DMS153 treated with DMSO at 0.1 percent for 48 hours (cell line): ENCODE measurements around the gene PTPN4.

ENCODE experiments used
- DNase-seq: peaks from one replicate; lab custom pipeline; 2025; ENCODE audit not compliant: unreplicated experiment; lab: John Stamatoyannopoulos, UW

Gene PTPN4

DNA sequence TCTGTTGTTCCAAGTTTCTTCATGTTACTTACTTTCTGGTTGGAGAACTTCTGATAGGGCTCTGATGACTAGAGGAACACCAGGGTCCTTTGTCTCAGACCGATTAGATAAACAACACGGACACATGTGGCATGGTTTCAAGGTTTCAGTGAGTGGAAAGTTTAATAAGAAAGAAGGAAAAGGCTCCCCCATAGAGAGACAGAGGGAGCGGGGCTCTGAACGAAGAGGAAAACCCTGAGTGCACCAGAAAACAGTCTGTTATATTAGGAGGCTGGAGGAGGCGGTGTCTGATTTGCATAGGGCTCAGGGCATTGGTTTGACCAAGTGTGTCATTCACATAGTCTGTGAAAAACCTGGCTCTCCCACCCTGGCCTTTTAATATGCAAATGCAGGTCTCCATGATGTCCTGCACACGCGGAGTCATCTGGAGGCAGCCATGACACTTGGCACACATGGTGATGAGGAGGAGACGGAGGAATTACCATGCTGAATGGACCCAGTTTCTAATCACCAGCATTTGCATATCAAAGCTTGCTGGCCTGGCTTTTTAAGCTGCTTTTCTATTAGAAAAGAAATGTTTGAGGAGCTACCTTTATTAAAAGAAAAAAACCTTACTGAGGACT lies 94.2 kb downstream of the PTPN4 start:
- DNase-seq = no peak

DNA sequence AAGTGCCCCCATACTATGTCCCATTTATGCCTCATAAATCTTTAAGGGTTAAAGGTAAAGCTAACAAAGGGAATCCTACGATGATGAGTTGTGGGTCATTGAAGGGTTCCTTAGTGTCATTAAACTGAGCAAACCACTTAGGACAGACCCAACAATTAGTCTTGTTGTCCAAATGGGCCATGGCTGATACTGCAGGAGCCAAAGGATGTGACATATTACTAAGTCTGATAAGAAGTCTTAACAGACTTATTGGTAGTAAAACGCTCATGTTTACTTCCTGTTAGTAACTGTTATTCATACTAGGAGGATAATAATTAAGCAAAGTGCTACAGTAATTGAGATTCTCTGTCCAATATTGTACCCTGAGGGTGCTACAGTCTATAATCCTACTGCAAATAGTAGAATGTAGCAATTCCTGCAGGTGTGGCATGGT lies 96.8 kb downstream of the PTPN4 start:
- DNase-seq = no peak

DNA sequence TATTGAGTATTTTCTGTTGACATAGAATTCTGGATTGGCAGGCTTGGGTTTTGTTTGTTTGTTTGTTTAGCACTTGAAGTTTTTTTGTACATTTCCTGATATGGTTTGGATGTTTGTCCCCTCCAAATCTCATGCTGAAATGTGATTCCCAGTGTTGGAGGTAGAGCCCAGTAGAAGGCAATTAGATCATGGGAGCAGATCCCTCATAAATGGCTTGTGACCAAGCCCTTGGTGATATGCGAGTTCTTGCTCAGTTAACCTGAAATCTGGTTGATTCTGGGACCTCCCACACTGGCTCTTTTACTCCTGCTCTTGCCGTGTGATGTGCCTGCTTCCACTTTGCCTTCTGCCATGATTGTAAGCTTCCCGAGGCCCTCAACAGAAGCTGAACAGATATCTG lies 98.0 kb downstream of the PTPN4 start:
- DNase-seq = no peak

DNA sequence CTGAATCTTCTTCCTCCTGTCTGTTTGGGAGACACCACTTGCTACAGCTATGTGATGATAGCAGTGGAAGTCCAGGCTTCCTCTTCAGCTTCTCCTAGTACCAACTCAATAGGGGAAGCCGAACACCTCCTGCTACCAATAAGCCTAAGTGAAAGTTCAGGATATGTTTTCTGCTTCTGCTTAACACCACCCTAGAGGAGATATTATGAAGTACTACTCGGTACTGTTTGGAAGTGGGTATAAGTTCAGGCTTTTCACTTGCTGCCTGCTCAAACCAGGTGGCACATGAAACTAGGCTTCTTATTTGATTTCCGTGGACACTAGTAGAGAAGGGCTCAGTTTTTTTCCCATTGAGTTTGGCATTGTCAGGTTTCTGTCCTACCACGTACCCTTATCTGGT lies 99.8 kb downstream of the PTPN4 start:
- no peak for DNase-seq

DNA sequence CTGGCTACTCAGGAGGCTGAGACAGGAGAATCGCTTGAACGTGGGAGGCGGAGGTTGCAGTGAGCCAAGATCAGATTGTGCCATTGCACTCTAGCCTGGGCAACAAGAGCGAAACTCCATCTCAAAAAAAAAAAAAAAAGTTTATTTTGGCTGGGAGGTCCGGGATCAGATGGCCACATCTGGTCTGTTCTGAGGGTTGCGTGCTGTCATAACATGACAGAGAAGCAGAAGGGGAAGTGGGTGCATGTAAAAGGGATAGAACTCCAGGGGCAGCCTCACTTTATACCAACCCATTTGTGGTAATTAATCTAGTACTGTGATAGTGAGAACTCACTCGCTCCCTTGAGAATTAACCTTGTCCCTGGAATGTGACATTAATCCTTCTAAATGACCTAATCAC lies 101.2 kb downstream of the PTPN4 start:
- DNase-seq = no peak

DNA sequence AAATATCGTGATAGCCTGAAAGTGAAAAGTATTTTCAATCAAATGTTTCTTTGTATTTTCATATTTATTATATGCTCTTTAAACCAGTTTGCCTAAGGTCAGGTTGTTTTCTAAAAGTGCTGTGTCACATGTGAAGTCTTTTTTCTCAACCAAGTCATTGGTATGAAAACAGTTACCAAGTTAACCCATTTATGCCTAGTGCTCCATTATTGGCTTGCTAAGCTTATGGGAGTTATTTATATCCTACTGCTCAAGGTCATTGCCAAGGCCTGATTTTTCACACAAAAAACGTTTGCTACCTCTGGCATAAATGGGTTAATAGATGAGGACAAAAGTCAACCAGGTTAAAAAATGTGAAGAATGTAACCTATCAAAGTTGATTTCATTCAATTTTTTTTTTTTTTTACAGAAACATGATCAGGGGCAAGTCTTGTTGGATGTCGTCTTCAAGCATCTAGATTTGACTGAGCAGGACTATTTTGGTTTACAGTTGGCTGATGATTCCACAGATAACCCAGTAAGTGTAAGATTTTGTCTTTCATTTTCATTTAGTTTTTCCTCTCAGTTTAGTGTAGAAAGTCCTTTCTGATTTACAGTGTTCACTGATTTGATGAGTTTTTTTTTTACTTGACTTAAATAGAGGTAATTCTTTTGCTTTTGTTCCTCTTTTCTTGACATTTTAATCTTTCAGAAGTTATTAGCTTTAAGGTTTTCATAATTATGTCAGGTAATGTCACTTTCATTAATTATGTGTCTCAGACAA lies 102.6 kb downstream of the PTPN4 start:
- no peak for DNase-seq

DNA sequence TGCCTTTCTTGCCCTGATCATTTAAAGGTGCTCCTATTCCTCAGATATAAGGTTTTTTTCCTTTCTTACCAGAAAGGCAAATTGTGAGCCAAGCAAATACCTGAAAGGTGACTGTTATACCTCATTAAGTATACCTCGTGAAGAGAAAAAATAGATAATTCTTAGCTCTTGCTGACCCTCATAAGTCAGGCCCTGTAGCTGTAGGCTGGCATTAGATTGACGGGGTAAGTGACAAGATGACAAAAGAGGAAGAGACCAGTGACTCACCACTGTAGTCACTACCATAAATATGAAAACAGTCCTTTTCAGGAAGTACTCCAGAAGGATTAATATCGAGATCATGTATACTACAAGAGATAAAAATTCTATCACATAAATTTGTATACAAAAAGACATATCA lies 104.6 kb downstream of the PTPN4 start:
- no peak for DNase-seq

DNA sequence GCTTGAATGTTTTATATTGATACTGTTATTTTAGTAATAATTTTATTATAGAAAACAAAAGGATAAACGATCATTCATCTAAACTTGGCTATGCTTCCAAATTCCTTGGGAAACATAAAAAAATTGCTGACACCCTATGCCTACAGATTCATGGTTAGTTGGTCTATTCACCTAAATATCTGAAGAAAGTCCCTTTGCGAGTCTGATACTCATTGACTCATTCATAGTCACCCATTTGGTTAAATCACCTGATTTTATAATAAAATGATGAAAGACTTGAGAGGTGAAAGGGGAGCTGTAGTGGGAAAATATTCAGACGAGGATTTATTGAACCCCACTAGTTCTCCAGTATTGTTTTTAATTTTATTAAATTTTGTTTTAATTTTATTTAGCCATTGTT lies 112.0 kb downstream of the PTPN4 start:
- DNase-seq = no peak

DNA sequence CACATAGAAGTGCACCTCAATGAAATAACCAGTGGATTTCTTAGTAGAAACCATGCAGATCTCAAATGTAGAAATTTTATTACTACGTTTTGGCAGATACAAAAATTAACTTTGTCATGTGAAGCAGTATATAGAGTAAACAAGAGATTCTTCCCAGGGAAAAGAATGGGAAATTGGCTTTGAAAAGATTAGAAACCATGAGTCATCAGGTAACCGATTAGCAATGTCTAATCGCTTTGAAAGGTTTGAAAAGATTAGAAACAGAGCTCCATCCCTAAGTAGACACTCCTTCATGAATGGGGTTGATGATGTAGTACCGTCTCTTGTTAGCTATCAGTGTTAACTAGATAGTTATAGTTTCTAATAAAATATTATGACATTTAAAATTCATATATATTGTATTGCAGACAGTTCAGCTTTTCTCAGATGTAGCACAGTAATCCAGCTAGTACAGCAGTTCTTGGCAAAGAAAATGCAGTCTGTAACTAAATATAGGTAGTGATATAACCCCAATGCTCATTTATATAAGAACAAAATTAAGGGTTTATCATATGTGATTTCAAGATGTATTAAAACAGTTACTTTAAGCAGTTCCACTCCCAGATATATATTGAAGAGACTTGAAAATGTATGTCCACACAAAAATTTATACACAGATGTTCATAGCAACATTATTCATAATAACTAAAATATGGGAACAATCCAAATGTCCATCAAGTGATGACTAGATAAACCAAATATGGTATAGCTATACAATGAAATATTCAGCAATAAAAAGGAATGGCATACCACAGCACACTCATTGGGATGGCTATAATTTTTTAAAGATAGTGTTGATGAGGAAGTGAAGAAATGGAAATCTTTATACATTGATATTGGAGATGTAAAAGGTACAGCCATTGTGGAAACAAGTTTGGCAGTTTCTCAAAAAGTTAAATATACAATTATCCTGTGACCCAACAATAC lies 113.9 kb downstream of the PTPN4 start:
- DNase-seq = no peak

DNA sequence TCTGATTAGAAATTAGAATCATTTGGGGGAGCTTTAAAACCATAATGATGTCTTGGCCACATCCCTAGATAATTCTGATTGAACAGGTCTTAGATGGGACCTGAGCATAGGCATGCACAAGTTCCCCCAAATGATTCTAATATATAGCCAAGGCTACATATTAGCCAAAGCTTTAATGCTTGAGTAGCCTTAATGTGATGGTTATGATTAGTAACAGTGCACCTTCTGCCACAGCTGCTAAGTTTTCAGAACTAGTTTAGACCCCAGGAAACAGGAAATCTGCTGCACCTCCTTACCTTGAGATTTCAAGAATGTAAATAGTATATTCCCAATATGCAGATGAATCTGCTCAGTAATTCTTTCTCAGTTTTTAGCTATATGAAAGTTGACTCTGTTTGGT lies 119.8 kb downstream of the PTPN4 start:
- DNase-seq = no peak

DNA sequence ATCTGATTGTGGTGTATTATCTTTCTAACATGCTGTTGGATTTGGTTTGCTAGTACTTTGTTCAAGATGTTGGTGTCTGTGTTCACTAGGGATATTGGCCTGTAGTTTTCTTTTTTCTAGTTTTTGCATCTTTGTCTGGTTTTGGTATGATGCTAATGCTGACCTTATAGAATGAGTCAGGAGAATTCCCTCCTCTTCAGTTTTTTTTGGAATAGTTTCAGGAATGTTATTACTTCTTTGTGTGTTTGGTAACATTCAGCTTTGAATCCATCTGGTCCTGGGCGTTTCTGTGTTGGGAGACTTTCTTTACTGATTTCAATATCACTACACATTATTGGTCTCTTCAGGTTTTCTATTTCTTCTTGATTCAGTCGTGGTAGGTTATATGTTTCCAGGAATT lies 129.0 kb downstream of the PTPN4 start:
- DNase-seq = no peak

DNA sequence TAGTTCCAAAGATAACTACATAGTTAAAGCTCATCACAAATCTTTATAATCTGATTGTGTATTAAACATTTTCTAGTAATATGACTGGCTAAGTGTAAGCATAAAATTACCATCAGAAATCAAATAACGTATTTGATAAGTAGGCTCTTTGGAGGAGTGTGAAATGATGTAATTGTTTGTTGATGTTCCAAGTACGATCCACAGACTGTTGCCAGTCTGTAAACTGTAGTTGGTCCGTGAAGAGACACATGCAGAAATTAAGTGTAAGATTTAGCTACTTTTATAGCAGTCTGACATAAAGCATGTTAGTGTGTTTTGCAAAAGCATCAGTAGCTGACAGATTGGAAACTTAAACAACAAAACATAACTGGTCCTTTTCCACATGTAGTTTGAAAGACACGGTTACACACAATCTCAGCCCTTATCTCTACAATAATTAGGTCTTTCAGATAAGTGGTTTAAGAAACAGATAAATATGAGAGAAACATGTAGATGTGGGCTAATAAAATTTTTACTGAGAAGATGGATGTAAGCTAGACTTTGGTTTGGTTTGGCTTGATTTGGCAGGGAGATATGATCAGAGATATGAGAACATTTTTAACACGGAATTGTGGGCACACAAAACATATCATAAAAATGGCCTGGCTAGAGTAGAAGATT lies 138.1 kb downstream of the PTPN4 start:
- no peak for DNase-seq

DNA sequence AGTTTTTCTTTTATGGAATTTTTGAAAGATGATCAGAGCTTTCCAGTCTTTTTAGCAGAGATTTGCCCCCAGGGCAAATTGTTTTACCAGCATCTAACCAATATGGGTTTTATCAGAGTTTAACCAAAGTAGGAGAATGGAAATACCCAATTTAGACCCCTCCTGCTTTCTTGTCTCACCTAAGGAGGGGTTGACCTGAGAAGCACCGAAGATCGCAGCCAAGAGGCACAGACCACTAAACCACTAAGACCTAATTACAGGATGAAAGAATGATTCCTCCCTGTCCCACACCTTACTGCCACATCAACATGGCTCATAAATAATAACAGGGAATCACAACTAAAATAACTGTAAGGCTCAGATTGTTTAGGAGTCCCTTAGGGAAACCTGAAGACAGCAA lies 141.3 kb downstream of the PTPN4 start:
- DNase-seq = no peak

DNA sequence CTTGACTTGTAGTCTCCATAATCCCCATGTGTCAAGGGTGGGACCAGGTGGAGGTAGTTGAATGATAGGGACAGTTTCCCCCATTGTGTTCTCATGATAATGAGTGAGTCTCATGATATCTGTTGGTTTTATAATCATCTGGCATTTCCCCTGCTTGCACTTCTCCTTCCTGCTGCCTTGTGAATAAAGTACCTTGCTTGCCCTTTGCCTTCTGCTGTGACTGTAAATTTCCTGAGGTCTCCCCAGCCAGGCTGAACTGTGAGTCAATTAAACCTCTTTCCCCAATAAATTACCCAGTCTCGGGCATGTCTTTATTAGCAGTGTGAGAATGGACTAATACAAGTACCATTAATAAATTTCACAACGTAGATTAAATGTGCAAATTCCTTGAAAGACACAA lies 150.8 kb downstream of the PTPN4 start:
- no peak for DNase-seq

DNA sequence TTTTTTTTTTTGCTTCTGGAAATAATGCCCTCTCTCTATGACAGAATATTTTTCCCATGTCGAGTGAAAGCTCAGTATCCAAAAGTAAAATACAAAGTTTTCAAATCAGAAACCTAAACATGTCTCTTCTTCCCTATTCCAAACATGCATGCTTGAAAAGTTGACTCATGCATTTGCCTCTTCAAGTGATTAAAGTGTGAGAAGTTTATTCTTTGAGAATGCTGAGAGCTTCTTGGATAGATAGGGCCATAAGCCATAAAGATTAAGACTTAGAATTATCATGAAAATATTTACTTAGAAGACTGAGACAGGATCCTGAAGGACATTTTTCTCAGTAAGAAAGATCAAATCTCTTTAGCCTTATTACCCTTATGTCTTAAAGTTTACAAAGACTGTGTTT lies 154.5 kb downstream of the PTPN4 start:
- no peak for DNase-seq

DNA sequence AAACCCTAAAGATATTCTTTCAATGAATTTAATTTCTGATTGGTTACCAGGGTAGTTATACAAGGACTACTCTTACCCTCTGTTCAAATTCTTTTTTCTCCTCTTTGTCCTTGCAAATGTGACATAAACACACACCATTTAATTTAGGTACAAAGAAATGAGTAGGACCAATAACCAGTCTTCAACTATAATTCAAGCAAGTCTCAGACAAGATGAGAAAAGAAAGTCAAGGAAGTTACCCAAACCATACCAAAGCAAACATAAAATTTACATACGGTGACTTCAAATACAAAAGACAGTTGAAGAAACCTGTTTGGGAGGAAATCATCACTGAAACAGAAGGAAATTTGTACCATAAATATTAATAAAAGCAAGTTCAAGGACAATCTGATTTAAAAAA lies 162.1 kb downstream of the PTPN4 start:
- DNase-seq = no peak

DNA sequence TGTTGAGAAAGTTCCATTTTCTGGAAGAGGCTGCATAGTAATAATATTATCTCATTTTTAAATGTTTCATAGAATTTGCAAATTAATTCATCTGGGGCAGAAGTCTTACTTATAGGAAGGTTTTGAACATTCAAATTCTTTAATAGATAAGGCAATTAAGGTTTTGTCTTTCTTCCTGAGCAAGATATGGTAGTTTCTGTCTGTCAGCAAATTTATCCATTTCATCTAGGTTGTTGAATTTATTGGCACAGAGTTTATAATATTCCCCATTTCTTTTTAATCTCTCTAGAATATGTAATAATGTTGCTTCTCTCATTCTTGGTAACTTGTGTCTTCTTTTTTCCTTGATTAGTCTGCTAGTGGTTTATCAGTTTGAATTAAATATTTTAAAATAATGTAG lies 163.0 kb downstream of the PTPN4 start:
- no peak for DNase-seq

DNA sequence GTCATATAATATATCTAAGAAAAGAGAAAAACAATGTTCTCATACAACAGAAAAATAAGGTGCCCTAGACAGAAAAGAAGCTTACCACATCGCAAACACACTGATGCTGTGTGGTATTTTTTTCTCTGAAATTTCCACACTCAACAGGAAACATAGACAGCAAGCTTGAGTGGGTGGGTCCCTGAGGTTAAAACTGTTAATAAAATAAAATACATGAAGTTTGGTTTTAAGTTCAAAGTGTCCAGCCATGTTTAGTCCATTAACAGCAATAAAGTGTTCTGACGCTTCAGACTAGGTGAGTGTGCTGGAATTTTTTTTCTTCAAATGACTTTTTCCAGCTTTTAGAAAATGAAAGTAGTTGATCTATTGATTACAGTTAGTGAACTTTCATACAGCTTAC lies 169.8 kb downstream of the PTPN4 start:
- no peak for DNase-seq

DNA sequence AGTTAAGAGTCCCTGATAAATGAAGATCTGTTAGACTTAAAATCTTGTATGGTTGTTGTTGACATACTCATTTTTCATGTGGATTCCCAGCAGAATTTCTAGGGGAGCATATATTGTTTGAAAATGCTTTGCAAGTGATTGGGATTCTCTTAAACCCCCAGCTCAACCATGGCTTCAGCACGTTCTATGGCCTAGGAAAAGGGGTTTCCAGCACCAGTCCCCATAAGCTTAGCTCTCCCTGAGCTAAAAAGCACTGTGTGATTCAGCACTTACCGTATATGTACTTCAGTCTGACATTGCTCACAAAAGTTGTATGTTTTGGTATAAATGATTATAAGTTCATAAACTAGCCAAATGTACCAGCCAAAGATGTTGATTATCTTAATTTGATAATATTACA lies 173.1 kb downstream of the PTPN4 start:
- no peak for DNase-seq

DNA sequence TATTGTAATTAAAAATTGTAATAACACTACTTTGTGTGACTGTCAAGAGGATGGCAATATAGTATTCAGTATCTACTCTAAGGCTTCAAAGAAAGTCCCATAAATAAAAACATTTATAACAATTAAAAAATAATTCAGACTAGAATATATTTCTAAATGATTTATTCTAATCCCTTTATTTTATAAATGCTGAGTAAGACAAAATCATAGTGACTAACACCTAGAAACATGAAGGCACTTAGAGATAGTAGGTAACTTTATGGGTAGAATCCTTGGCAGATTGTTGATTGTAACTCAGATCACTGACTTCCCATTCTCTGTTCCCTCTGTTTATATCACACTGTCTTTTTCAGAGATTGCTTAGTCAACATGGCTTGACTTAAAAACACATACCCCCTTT lies 174.6 kb downstream of the PTPN4 start:
- no peak for DNase-seq

DNA sequence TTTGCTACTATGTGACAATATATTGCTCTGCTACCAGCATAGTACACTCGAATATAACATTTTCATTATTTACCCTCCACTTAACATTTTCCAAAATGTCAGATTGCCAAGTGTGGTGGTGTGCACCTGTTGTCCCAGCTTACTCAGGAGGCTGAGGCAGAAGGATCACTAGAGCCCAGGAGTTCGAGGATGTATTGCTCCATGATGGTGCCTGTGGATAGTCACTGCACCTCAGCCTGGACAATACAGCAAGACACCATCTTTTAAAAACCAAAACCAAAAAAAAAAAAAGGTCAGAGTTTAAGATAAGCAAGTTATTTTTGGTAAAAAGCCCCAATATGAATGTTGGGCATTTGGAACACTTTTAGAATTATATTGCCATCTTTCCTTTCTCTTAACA lies 178.0 kb downstream of the PTPN4 start:
- no peak for DNase-seq
